MM.1S (cell line): ENCODE measurements around the gene CFAP77.

Experiments used
- EZH2 ChIP-seq: fragments of 300-600 bp; sonication (generic); optimal IDR thresholded peaks from 2 replicates; pipeline ENCODE3; 2017; ENCODE audit warnings: low read depth, mild to moderate bottlenecking, antibody characterized with exemption, low read length, mixed read lengths
- EZH2phosphoT487 ChIP-seq: fragments of 300-600 bp; sonication (generic); IDR thresholded peaks from 2 replicates; pipeline ENCODE4 v1.6.1; 2018; ENCODE audit warnings: antibody characterized with exemption, low read length
- TF ChIP-seq, protein P1 (sequence below): fragments of 300-600 bp; sonication (generic); IDR thresholded peaks from 2 replicates; pipeline ENCODE4 v1.5.1; 2016; ENCODE audit warnings: antibody characterized with exemption, low read length, mixed read lengths

DNA sequence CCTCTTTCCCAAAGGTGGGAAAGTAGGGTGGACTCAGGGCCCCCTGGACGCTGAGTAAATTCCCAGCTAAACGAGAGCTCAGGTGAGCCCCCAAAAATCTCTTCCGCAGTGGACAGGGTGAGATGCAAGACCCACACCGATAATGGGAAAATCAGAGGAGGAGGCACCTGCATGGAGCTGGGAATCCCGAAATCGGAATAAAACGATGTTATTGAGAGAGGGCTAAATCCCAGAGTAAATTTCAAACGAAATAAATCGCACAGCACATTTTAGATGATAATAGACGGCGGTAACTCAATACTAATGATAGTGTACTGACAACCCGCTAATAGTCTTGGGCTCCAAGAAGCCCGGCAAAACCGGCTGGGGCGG, 169.4 kb downstream of the CFAP77 start:
- TF ChIP-seq, protein P1, sequence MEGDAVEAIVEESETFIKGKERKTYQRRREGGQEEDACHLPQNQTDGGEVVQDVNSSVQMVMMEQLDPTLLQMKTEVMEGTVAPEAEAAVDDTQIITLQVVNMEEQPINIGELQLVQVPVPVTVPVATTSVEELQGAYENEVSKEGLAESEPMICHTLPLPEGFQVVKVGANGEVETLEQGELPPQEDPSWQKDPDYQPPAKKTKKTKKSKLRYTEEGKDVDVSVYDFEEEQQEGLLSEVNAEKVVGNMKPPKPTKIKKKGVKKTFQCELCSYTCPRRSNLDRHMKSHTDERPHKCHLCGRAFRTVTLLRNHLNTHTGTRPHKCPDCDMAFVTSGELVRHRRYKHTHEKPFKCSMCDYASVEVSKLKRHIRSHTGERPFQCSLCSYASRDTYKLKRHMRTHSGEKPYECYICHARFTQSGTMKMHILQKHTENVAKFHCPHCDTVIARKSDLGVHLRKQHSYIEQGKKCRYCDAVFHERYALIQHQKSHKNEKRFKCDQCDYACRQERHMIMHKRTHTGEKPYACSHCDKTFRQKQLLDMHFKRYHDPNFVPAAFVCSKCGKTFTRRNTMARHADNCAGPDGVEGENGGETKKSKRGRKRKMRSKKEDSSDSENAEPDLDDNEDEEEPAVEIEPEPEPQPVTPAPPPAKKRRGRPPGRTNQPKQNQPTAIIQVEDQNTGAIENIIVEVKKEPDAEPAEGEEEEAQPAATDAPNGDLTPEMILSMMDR, result no peak
- TF ChIP-seq EZH2 (peak; percentile 52), EZH2phosphoT487 (no peak)
